Measurements from ENCODE around the gene STRIT1.

- TF ChIP-seq CTCF (IDR thresholded peaks at IDR 0.05) (no peak), EZH2 (IDR thresholded peaks at IDR 0.05; ENCODE audit: borderline replicate concordance, insufficient read depth, low read depth, low read length, poor library complexity, severe bottlenecking) (no peak)
Measured at GRCh38 chr3:155241579-155241978, 51.9 kb downstream of the STRIT1 start.

All from B cell (primary cell).